Prostate gland (tissue), 2 donors: ENCODE data around the gene ESF1. TPM values are rescaled to one million over a fixed set of nuclear protein-coding genes. Genes with fewer than 3 reads are reported as not detected.

Experiments used
- DNase-seq: peaks from one replicate; pipeline ENCODE4 v3.0.0-alpha.2; 2019; ENCODE audit warnings: low spot score
- H3K27ac ChIP-seq, 2 donors: fragments of 200-600 bp; sonication (generic); 2 replicates each; pipeline ENCODE4 v1.5.1; 2017 to 2019
- H3K27me3 ChIP-seq: fragments of 200-600 bp; sonication (generic); replicated peaks from 2 replicates; pipeline ENCODE4 v1.5.1; 2019; ENCODE audit not compliant: insufficient read depth
- H3K36me3 ChIP-seq, 2 donors: fragments of 200-600 bp; sonication (generic); 1 replicate in 1 of 2; 2 replicates in 1 of 2; pipeline versions ENCODE4 v1.5.1 to v1.8.1; 2017 to 2019
- H3K4me1 ChIP-seq: fragments of 200-600 bp; sonication (generic); replicated peaks from 2 replicates; pipeline ENCODE4 v1.5.1; 2019
- H3K4me3 ChIP-seq, 2 donors: fragments of 200-600 bp; sonication (generic); 2 replicates each; pipeline ENCODE4 v1.5.1; 2017 to 2019
- H3K9me3 ChIP-seq: fragments of 200-600 bp; sonication (generic); 2 replicates; pipeline ENCODE4 v1.5.1; 2017
- POLR2A ChIP-seq: fragments of 450-650 bp; IDR thresholded peaks from one replicate; pipeline ENCODE4 v1.6.1; 2016; ENCODE audit warnings: antibody characterized with exemption, mild to moderate bottlenecking
- POLR2AphosphoS5 ChIP-seq: sonication (generic); formaldehyde crosslinking; IDR thresholded peaks from one replicate; pipeline ENCODE4 v1.6.1; 2017; ENCODE audit warnings: antibody characterized with exemption
- WGBS: methylation state at CpG from one replicate; pipeline ENCODE4 v1.1.5; 2018; 5-methylcytosine and 5-hydroxymethylcytosine counted together
- intact Hi-C: fragments of 100-400 bp; cut with DNase I; formaldehyde crosslinking; loops from one replicate; pipeline ENCODE4 v1.14.2; 2022
- total RNA-seq, 2 donors: library from RNA; depleted of rRNA; stranded (reverse); fragments of >200 nt; gene quantifications; one replicate each; pipeline ENCODE4 v1.1.0, GENCODE V29; 2016
- TF ChIP-seq, protein P1 (sequence below), 4 experiments: fragments of 200-600 bp in 2 of 4; fragments of 450-650 bp in 2 of 4; sonication (generic) in 2 of 4; IDR thresholded peaks; 1 replicate in 3 of 4; 2 replicates in 1 of 4; pipeline ENCODE4 v1.5.1; 2016 to 2019; ENCODE audit warnings: antibody characterized with exemption in 4 of 4, mild to moderate bottlenecking in 2 of 4, moderate library complexity in 2 of 4

Gene ESF1
- total RNA-seq, 2 donors from 2014 or later = 6.2 to 13.3 TPM

DNA sequence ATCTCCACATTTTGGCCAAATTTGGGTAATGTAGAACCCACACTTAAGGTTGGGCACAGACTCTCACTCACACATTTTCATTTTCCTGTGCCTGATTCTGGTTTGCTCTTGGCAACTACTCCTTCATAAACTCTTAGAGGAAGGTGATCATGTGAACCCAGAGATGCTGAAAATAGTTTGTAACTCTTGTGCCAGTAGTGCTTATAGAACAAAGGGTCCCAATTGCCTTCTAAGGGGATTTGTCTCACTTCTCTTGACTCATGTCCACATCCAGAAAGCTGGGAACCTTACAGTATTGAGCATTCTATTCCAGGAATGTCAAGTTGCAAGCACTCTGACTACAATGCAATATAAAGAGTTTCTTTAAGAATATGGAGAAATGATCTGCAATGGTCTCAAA lies 84.0 kb downstream of the ESF1 start:
- no peak for DNase-seq
- no peaks in the 10 kb centered on the region for H3K4me1 ChIP-seq
- no peaks in the 10 kb centered on the region for H3K9me3 ChIP-seq
- no peak overlapping the region for H3K4me3 ChIP-seq
- no peaks in the 10 kb centered on the region for H3K36me3 ChIP-seq
- TF ChIP-seq POLR2A (no peak), POLR2AphosphoS5 (no peak)
- TF ChIP-seq, protein P1, sequence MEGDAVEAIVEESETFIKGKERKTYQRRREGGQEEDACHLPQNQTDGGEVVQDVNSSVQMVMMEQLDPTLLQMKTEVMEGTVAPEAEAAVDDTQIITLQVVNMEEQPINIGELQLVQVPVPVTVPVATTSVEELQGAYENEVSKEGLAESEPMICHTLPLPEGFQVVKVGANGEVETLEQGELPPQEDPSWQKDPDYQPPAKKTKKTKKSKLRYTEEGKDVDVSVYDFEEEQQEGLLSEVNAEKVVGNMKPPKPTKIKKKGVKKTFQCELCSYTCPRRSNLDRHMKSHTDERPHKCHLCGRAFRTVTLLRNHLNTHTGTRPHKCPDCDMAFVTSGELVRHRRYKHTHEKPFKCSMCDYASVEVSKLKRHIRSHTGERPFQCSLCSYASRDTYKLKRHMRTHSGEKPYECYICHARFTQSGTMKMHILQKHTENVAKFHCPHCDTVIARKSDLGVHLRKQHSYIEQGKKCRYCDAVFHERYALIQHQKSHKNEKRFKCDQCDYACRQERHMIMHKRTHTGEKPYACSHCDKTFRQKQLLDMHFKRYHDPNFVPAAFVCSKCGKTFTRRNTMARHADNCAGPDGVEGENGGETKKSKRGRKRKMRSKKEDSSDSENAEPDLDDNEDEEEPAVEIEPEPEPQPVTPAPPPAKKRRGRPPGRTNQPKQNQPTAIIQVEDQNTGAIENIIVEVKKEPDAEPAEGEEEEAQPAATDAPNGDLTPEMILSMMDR (IDR thresholded peaks at IDR 0.05) = no peak
- no peaks in the 10 kb centered on the region for H3K27me3 ChIP-seq
- intact Hi-C loops = no loop called here
- peak overlapping the region in 1 of 2 donors; percentile 60 for H3K27ac ChIP-seq

GRCh38 chr20:13694420-13695150 lies 90.1 kb downstream of the ESF1 start:
- Histone ChIP-seq H3K36me3 (no peaks in the 10 kb centered on the region), H3K27me3 (no peaks in the 10 kb centered on the region), H3K4me3 (no peak overlapping the region), H3K4me1 (no peaks in the 10 kb centered on the region), H3K27ac (no peak overlapping the region), H3K9me3 (no peaks in the 10 kb centered on the region)
- 89% methylated on average over 8 of the region's 8 CpGs for WGBS
- intact Hi-C loops = no loop called here
- DNase-seq = no peak
- TF ChIP-seq POLR2A = no peak
- no peak for TF ChIP-seq POLR2AphosphoS5
- TF ChIP-seq, protein P1 (IDR thresholded peaks at IDR 0.05) = no peak

DNA sequence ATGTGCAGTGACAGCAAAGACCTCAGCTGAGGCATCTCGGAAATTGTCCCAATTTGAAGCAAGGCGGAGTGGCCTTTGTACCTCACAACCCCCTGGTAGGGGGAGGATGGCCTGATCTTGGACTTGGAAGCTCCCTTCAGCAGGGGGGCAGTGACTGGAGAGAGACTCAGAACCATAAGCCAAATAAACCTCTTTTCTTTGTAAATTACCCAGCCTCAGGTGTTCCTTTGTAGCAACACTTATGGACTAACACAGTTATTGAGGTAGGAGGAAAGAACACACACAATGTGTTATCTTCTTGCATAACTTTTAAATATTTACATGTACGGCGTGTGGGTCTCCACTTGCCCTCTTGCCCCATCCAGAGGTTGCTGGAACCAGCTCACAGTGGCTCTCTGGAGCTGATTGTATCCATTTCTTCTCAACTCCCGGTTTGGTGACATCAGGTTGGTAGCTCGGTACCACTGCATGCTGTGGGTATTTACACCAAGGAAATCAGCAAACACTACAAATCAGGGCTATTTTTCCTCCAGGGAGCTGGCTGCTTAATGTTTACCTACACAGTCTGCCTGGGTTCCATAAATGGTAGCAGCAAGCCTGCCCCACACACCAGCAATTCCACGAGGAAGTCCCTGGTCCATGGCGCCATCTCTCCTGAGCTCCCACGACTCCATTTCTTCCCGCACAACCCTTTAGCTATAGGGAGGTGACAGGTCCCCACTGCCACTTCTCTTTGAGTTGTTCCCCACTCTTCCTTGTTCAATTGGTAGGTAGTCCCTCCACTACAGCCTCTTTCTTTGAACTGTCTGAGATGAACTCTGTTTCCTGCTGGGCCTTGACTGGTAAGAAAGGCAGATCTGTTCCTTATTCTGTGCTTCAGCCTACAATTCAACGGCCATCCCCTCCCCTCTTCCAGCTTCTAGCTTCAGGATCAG lies 91.7 kb downstream of the ESF1 start:
- Histone ChIP-seq H3K4me1 (no peaks in the 10 kb centered on the region), H3K27me3 (no peaks in the 10 kb centered on the region), H3K36me3 (no peaks in the 10 kb centered on the region), H3K27ac (no peak overlapping the region), H3K4me3 (no peak overlapping the region), H3K9me3 (no peaks in the 10 kb centered on the region)
- TF ChIP-seq POLR2A = no peak
- TF ChIP-seq, protein P1 (IDR thresholded peaks at IDR 0.05) = no peak
- no peak for TF ChIP-seq POLR2AphosphoS5
- intact Hi-C loops = no loop called here
- DNase-seq = no peak
- 93% methylated on average over 11 of the region's 11 CpGs for WGBS

DNA sequence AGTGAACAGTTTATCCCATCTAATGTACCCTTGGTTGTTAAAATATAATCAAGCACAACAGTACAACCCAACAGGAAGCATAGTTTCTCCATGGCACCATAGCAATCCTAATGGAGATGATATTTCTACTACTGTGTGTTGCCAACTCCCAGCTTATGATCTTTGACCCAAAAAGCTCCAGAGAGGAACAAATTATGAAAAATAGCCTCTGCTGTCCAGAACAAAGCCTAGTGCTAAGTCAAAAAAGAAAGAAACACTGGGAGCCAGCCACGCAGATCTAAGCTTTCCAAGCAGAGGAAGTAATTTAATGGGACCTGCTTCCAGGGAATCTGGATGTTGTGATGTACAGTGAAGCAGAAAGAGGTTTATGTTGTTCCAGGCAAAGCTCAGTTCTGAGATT lies 93.8 kb downstream of the ESF1 start:
- Histone ChIP-seq H3K4me1 (no peaks in the 10 kb centered on the region), H3K27me3 (no peaks in the 10 kb centered on the region), H3K36me3 (no peaks in the 10 kb centered on the region), H3K4me3 (no peak overlapping the region), H3K27ac (no peak overlapping the region), H3K9me3 (no peaks in the 10 kb centered on the region)
- TF ChIP-seq POLR2AphosphoS5 = no peak
- no peak for TF ChIP-seq POLR2A
- TF ChIP-seq, protein P1 (IDR thresholded peaks at IDR 0.05) = no peak
- no peak for DNase-seq
- intact Hi-C loops = no loop called here
- WGBS = 38% methylated on average over 1 of the region's 1 CpG
